DMS53 treated with DMSO at 0.1 percent for 48 hours (cell line): ENCODE data around the gene HPDL.
"Not testable (repeated sequence)": the region's sequence is repeated elsewhere in the genome, so short reads cannot be mapped to it uniquely, and the experiment has no call there.

Source experiments
- DNase-seq: peaks from one replicate; lab custom pipeline; 2025; ENCODE audit not compliant: unreplicated experiment; lab: John Stamatoyannopoulos, UW

The HPDL gene

GRCh38 chr1:45326627-45327623 lies at the start of gene HPDL:
Gene HPDL (plus strand): TSS chr1:45326895. CDS start chr1:45327149, 254 bp downstream.
- peak; percentile 17 for DNase-seq

- no peak for DNase-seq
Measured at GRCh38 chr1:45282351-45282750, 44.3 kb upstream of the HPDL start.

- not testable (repeated sequence) for DNase-seq
Measured at GRCh38 chr1:45284858-45285257, 41.8 kb upstream of the HPDL start.

GRCh38 chr1:45286521-45286920 lies 40.2 kb upstream of the HPDL start:
- DNase-seq = not testable (repeated sequence)

- not testable (repeated sequence) for DNase-seq
Measured at GRCh38 chr1:45291002-45291401, 35.7 kb upstream of the HPDL start.

- no peak for DNase-seq
Measured at GRCh38 chr1:45291716-45292115, 35.0 kb upstream of the HPDL start.

GRCh38 chr1:45297666-45298356 lies 28.9 kb upstream of the HPDL start:
- DNase-seq = peak; percentile 31

- no peak for DNase-seq
Measured at GRCh38 chr1:45299296-45299695, 27.4 kb upstream of the HPDL start.

GRCh38 chr1:45299981-45300668 lies 26.6 kb upstream of the HPDL start:
- DNase-seq = peak; percentile 83

- no peak for DNase-seq
Measured at GRCh38 chr1:45300669-45300997, 26.1 kb upstream of the HPDL start.

GRCh38 chr1:45302505-45303150 lies 24.1 kb upstream of the HPDL start:
- no peak for DNase-seq

GRCh38 chr1:45303520-45304310 lies 23.0 kb upstream of the HPDL start:
- peak; percentile 91 for DNase-seq

GRCh38 chr1:45304311-45305081 lies 22.2 kb upstream of the HPDL start:
- DNase-seq = no peak

- no peak for DNase-seq
Measured at GRCh38 chr1:45305231-45305630, 21.5 kb upstream of the HPDL start.

- no peak for DNase-seq
Measured at GRCh38 chr1:45306319-45306718, 20.4 kb upstream of the HPDL start.

- DNase-seq = no peak
Measured at GRCh38 chr1:45306905-45307304, 19.8 kb upstream of the HPDL start.

GRCh38 chr1:45314266-45314665 lies 12.4 kb upstream of the HPDL start:
- no peak for DNase-seq

GRCh38 chr1:45317166-45317565 lies 9.5 kb upstream of the HPDL start:
- no peak for DNase-seq

GRCh38 chr1:45319761-45320160 lies 6.9 kb upstream of the HPDL start:
- DNase-seq = no peak
